Measurements from ENCODE around the gene INPP5E.

The INPP5E gene

DNA sequence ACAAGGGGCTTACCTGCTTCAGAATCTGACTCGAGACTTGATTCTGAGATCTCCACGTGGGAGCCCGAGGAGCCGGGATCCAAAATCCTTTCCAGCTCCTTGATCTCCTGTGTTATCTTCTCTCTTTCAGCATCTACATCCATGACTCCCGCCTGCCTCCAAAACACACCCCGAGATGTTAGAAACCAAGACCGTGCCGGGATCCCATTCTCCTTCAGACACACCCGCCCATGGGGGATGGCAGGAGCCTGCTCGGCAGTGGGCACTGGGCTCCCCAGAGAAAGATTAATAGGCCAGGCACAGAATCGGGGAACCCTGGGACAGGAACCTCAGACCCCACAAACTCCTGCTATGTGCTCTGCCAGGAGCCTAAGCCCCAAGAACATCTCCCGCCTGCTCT, 41.4 kb downstream of the INPP5E start:
- Histone ChIP-seq H4K91ac (ENCODE audit: low read depth, low read length) (no peak overlapping the region), H3K36me3 (ENCODE audit: control insufficient read depth in 1 of 2, insufficient read depth in 2 of 2, low read length in 2 of 2) (peaks cover 49 to 56% of the 10 kb centered on the region in 2 experiments), H3K4me1 (ENCODE audit: control insufficient read depth in 1 of 2, insufficient read depth in 2 of 2, low read length in 2 of 2) (peaks cover 16 to 30% of the 10 kb centered on the region in 2 experiments), H2AFZ (ENCODE audit: insufficient read depth, low read length, poor library complexity) (no peak overlapping the region), H4K12ac (ENCODE audit: low read depth, low read length) (no peak overlapping the region), H2BK5ac (ENCODE audit: low read depth, low read length, poor library complexity) (no peak overlapping the region), H2BK12ac (ENCODE audit: low read length) (no peak overlapping the region), H3K14ac (ENCODE audit: low read length) (no peak overlapping the region), H4K8ac (ENCODE audit: low read depth, low read length) (no peak overlapping the region), H3K23ac (ENCODE audit: low read length) (no peak overlapping the region), H3K27me3 (ENCODE audit: insufficient read depth, low read length) (no peaks in the 10 kb centered on the region), H3K79me1 (ENCODE audit: low read length) (peaks cover 5% of the 10 kb centered on the region), H3K4ac (ENCODE audit: low read depth, low read length) (no peak overlapping the region), H2BK120ac (ENCODE audit: insufficient read depth, low read length, poor library complexity) (no peak overlapping the region), H3K79me2 (ENCODE audit: control insufficient read depth, insufficient read depth, low read length, poor library complexity) (peaks cover 9% of the 10 kb centered on the region), H3K9me3 (ENCODE audit: insufficient read depth, low read depth, low read length) (no peaks in the 10 kb centered on the region), H2AK5ac (ENCODE audit: low read length) (no peak overlapping the region), H3K27ac (ENCODE audit: low read depth, low read length) (no peak overlapping the region), H3K4me3 (ENCODE audit: low read depth, low read length) (no peak overlapping the region), H3K18ac (ENCODE audit: low read length) (no peak overlapping the region), H3K9ac (ENCODE audit: low read length) (no peak overlapping the region), H3K4me2 (ENCODE audit: low read length) (no peak overlapping the region)
- no peak for DNase-seq
- no CpG with 5 or more reads among the region's 12 CpGs for WGBS (ENCODE audit: extremely low coverage, insufficient coverage, insufficient read length)

DNA sequence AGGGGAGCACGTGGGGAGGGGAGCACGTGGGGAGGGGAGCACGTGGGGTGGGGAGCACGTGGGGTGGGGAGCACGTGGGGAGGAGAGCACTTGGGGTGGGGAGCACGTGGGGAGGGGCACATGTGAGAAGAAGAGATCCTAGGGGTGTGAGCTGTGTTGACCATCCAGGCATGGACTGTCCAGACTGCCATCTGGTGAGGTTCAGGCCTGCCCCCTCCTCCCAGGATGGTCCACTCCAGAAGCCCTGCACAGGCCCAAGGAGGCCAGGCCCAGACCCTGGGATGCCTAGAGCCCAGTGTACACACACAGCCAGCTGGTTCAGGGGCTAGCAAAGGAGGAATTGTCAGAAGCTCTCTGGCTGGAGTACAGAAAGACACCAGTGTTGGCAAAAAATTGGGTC, 42.0 kb downstream of the INPP5E start:
- Histone ChIP-seq H3K4me3 (ENCODE audit: low read depth, low read length) (no peak overlapping the region), H4K91ac (ENCODE audit: low read depth, low read length) (no peak overlapping the region), H2BK120ac (ENCODE audit: insufficient read depth, low read length, poor library complexity) (no peak overlapping the region), H3K27me3 (ENCODE audit: insufficient read depth, low read length) (no peaks in the 10 kb centered on the region), H3K36me3 (ENCODE audit: control insufficient read depth in 1 of 2, insufficient read depth in 2 of 2, low read length in 2 of 2) (peaks cover 55 to 60% of the 10 kb centered on the region in 2 experiments), H3K27ac (ENCODE audit: low read depth, low read length) (no peak overlapping the region), H3K79me2 (ENCODE audit: control insufficient read depth, insufficient read depth, low read length, poor library complexity) (peaks cover 9% of the 10 kb centered on the region), H3K14ac (ENCODE audit: low read length) (no peak overlapping the region), H3K18ac (ENCODE audit: low read length) (no peak overlapping the region), H4K8ac (ENCODE audit: low read depth, low read length) (no peak overlapping the region), H3K79me1 (ENCODE audit: low read length) (peaks cover 5% of the 10 kb centered on the region), H3K23ac (ENCODE audit: low read length) (no peak overlapping the region), H2BK5ac (ENCODE audit: low read depth, low read length, poor library complexity) (no peak overlapping the region), H2AFZ (ENCODE audit: insufficient read depth, low read length, poor library complexity) (no peak overlapping the region), H4K12ac (ENCODE audit: low read depth, low read length) (no peak overlapping the region), H3K9me3 (ENCODE audit: insufficient read depth, low read depth, low read length) (no peaks in the 10 kb centered on the region), H3K4me2 (ENCODE audit: low read length) (no peak overlapping the region), H3K9ac (ENCODE audit: low read length) (no peak overlapping the region), H3K4ac (ENCODE audit: low read depth, low read length) (no peak overlapping the region), H3K4me1 (ENCODE audit: control insufficient read depth in 1 of 2, insufficient read depth in 2 of 2, low read length in 2 of 2) (peaks cover 16 to 30% of the 10 kb centered on the region in 2 experiments), H2AK5ac (ENCODE audit: low read length) (no peak overlapping the region), H2BK12ac (ENCODE audit: low read length) (no peak overlapping the region)
- no CpG with 5 or more reads among the region's 6 CpGs for WGBS (ENCODE audit: extremely low coverage, insufficient coverage, insufficient read length)
- DNase-seq = no peak

DNA sequence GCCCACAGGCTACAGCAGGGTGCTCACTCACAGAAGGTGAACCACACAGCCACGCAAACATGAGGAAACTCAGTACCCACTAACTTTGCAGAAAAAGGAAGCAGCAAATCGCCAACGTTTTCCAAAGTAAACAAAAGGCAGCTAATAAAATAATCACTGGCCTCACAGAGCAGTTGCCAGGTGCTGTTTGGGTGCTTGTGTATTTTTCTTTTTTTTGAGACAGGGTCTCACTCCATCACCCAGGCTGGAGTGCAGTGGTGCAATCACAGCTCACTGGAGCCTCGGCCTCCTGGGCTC, 43.5 kb downstream of the INPP5E start:
- H4K8ac ChIP-seq (ENCODE audit: low read depth, low read length) = no peak overlapping the region
- H3K27ac ChIP-seq (ENCODE audit: low read depth, low read length) = no peak overlapping the region
- no peaks in the 10 kb centered on the region for H3K9me3 ChIP-seq (ENCODE audit: insufficient read depth, low read depth, low read length)
- peaks cover 9% of the 10 kb centered on the region for H3K79me2 ChIP-seq (ENCODE audit: control insufficient read depth, insufficient read depth, low read length, poor library complexity)
- H2BK5ac ChIP-seq (ENCODE audit: low read depth, low read length, poor library complexity) = no peak overlapping the region
- DNase-seq = no peak
- no peak overlapping the region for H3K9ac ChIP-seq (ENCODE audit: low read length)
- no peak overlapping the region for H2AFZ ChIP-seq (ENCODE audit: insufficient read depth, low read length, poor library complexity)
- peaks cover 66 to 68% of the 10 kb centered on the region in 2 experiments for H3K36me3 ChIP-seq (ENCODE audit: control insufficient read depth in 1 of 2, insufficient read depth in 2 of 2, low read length in 2 of 2)
- no peak overlapping the region for H3K4me3 ChIP-seq (ENCODE audit: low read depth, low read length)
- H2BK120ac ChIP-seq (ENCODE audit: insufficient read depth, low read length, poor library complexity) = no peak overlapping the region
- no CpG with 5 or more reads among the region's 4 CpGs for WGBS (ENCODE audit: extremely low coverage, insufficient coverage, insufficient read length)
- no peak overlapping the region for H3K4ac ChIP-seq (ENCODE audit: low read depth, low read length)
- no peak overlapping the region for H2BK12ac ChIP-seq (ENCODE audit: low read length)
- no peak overlapping the region for H4K12ac ChIP-seq (ENCODE audit: low read depth, low read length)
- H3K23ac ChIP-seq (ENCODE audit: low read length) = no peak overlapping the region
- H3K4me2 ChIP-seq (ENCODE audit: low read length) = no peak overlapping the region
- no peaks in the 10 kb centered on the region for H3K27me3 ChIP-seq (ENCODE audit: insufficient read depth, low read length)
- H2AK5ac ChIP-seq (ENCODE audit: low read length) = no peak overlapping the region
- peaks cover 3% of the 10 kb centered on the region for H3K79me1 ChIP-seq (ENCODE audit: low read length)
- H3K4me1 ChIP-seq (ENCODE audit: control insufficient read depth in 1 of 2, insufficient read depth in 2 of 2, low read length in 2 of 2) = peaks cover 7 to 20% of the 10 kb centered on the region in 2 experiments
- H3K18ac ChIP-seq (ENCODE audit: low read length) = no peak overlapping the region
- H3K14ac ChIP-seq (ENCODE audit: low read length) = no peak overlapping the region
- no peak overlapping the region for H4K91ac ChIP-seq (ENCODE audit: low read depth, low read length)

DNA sequence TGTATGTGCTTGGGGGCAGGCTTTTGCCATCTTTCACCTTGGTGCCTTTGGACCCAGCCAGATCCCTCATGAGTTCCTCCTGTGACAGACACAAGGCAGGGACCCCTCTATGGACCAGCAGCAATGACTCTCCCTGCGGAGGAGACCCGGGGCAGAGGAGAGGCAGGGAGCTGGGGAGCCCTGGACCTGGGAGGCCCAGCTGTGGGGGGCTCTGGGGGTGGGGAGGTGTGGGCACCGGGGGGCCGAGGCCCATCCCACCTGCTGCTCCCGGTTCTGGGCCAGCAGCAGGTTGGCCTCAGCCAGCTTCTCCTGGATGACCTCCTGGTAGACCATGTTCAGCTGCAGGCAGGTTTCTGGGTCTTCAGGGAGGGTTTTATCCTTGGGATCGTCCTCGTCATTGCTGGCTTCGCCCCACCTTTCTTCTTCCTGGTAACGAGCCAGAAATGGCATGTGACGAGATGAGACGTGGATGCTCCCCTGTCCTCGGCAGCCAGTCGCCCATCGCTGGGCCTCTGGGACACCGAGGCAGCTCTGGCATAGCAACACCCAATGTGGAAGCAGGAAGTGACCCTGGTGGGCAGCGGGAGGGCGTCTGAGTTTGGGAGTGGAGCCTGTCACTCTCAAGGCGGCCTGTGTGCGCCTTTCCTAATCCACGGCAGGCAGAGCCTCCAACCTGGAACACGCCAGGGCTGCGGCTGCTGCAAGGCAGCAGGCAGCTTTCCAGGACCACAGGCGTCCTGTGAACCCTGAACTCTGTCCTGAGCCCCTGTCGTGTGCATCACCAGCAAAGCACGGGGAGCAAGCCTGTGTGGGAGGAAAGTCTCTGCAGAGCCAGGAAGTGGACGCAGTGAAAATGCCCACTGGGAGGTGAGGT, 44.1 kb downstream of the INPP5E start:
- Histone ChIP-seq H3K9me3 (ENCODE audit: insufficient read depth, low read depth, low read length) (no peaks in the 10 kb centered on the region), H3K14ac (ENCODE audit: low read length) (no peak overlapping the region), H3K79me2 (ENCODE audit: control insufficient read depth, insufficient read depth, low read length, poor library complexity) (peaks cover 9% of the 10 kb centered on the region)

More for the DNA sequence above, 44.1 kb downstream of the INPP5E start:
- no peak overlapping the region for H4K91ac ChIP-seq (ENCODE audit: low read depth, low read length)
- H3K4me3 ChIP-seq (ENCODE audit: low read depth, low read length) = no peak overlapping the region
- no peak overlapping the region for H3K9ac ChIP-seq (ENCODE audit: low read length)
- no peak overlapping the region for H3K4ac ChIP-seq (ENCODE audit: low read depth, low read length)
- H4K8ac ChIP-seq (ENCODE audit: low read depth, low read length) = no peak overlapping the region
- no peak overlapping the region for H2AFZ ChIP-seq (ENCODE audit: insufficient read depth, low read length, poor library complexity)
- peaks cover 66 to 68% of the 10 kb centered on the region in 2 experiments for H3K36me3 ChIP-seq (ENCODE audit: control insufficient read depth in 1 of 2, insufficient read depth in 2 of 2, low read length in 2 of 2)
- no peak overlapping the region for H3K23ac ChIP-seq (ENCODE audit: low read length)
- DNase-seq = no peak
- no peak overlapping the region for H4K12ac ChIP-seq (ENCODE audit: low read depth, low read length)
- no peak overlapping the region for H2BK120ac ChIP-seq (ENCODE audit: insufficient read depth, low read length, poor library complexity)
- no peak overlapping the region for H3K4me2 ChIP-seq (ENCODE audit: low read length)
- no CpG with 5 or more reads among the region's 26 CpGs for WGBS (ENCODE audit: extremely low coverage, insufficient coverage, insufficient read length)
- H3K27ac ChIP-seq (ENCODE audit: low read depth, low read length) = no peak overlapping the region
- H3K18ac ChIP-seq (ENCODE audit: low read length) = no peak overlapping the region
- peaks cover 3% of the 10 kb centered on the region for H3K79me1 ChIP-seq (ENCODE audit: low read length)
- no peaks in the 10 kb centered on the region for H3K27me3 ChIP-seq (ENCODE audit: insufficient read depth, low read length)
- no peak overlapping the region for H2BK5ac ChIP-seq (ENCODE audit: low read depth, low read length, poor library complexity)
- H2BK12ac ChIP-seq (ENCODE audit: low read length) = no peak overlapping the region
- no peak overlapping the region for H2AK5ac ChIP-seq (ENCODE audit: low read length)
- peaks cover 4 to 16% of the 10 kb centered on the region in 2 experiments for H3K4me1 ChIP-seq (ENCODE audit: control insufficient read depth in 1 of 2, insufficient read depth in 2 of 2, low read length in 2 of 2)
